GM21576 (cell line): ENCODE data around the gene ATP5F1E.
"Not testable (repeated sequence)": the region's sequence is repeated elsewhere in the genome, so short reads cannot be mapped to it uniquely, and the experiment has no call there.

Experiments used
- ATAC-seq: cut with Tn5 transposase; IDR thresholded peaks from one replicate; pipeline ENCODE4 v1.9.1; 2021; ENCODE audit warnings: mild to moderate bottlenecking, moderate library complexity; ENCODE audit not compliant: unreplicated experiment

The ATP5F1E gene

DNA sequence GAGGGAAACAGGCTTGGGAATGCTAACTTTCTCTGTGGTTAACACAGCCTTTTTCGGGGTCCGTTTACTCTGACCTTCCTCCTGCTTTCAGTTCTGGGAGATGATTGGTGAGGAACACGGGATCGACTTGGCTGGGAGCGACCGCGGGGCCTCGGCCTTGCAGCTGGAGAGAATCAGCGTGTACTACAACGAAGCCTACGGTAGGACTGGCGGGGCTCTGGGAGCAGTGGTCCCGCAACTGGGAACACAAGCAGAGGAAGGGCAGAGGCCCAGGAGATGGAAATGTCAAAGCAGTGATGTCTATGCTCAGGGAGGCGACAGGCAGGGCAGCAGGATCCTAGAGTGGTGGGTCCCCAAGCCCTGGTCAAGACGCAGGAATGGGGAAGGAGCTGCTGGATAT lies 9.4 kb downstream of the ATP5F1E start:
- no peak for ATAC-seq

DNA sequence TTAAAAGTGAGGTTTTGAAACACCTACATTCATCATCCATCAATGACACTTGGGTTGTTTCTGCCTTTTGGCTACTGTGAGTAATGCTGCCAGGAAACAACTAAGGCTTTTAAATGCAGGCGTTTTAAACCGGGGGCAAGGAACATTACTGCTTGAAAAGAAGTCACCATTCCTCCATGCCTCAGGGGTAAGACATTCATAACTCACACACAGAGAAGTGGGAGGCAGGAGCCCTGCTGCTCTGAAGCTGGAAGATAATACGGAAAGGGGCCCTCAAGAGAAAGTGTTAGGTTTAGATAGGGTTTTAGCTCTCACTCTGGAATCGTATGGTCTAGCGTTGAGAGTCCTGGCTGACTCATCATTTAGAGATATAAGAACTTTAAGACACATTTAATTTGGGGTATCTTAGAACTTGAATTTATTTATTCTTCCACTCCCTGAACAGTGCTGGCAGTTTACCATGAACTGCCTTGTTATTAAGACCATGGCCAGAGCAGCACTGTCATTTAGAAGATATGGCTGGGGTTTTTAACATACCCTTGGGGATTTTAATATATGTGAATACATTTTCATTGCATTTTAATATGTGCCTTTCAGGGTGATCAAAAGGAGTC lies 11.1 kb downstream of the ATP5F1E start:
- ATAC-seq, result no peak

DNA sequence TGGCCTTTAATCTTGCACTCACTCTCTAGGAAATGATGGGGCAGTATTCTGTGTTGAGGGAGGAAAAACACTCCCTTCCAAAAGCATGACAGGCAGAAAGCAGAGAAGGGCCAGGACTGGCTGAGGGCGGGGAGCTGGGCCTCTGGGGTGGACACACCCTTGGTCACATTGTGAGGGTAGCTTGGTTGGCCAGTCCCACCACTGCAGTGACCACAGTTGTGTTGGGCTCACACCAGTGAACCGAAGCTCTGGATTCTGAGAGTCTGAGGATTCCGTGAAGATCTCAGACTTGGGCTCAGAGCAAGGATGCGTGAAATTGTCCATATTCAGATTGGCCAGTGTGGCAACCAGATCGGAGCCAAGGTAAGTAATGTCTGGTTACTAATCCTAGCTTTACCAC lies 12.9 kb downstream of the ATP5F1E start, which contains the start of gene TUBB1:
Gene TUBB1 (plus strand): TSS at position 213 of the 400 bp plus-strand sequence. CDS start 94 bp downstream, at position 307.
- ATAC-seq, result no peak

DNA sequence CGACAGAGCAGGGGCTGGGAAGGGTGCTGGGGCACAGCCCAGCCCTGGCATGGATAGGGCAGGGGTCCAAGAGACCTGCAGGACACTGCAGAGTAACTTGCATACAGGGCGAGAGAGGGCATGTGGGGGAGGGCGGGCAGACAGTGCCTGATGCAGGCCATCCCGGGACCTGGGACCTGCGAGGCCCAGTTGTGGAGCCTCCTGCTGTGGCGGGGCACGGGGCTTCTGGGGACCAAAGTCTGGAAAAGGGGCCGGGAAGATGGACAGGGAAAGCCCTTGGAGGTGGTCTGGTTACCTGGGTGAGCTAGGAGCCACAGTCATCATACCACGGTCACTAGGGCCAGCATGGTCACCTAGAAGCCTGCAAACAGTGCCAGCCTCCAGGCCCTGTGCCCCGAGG lies 13.3 kb downstream of the ATP5F1E start:
- no peak for ATAC-seq

DNA sequence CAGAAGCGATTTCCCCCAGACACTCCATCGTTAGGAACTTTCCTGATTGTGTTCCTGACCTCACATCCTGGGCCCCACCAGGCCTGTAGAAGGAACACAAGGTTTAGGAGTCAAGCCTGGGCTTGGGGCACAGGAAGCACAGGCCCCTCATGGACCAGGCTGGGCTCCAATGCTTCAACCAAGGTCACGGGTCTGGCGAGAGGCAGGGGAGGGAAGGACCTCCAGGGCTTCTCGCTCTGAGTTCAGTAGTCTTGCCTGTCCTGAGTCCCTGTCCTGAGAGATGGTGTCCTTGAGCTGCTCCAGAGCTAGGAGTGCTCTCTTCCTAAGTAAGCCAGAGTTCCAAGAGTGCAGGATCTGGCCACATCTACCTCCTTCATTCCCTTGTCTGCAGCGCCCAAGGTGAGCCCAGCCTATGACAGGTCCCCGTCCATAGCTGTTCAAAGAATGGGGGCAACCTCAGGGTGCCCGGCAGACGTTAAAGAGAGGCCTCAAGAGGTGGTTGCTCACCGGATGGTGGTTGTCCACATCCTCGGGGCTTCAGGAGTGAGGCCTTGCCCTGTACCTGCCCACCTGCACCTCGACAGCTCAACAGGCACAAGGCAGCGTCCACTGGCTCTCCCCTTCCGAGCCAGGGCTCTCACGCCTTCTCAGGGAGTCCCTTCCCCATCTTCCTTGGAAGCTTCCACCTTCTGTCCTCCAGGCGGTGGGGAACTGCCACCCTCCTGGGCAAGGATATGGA lies 14.5 kb downstream of the ATP5F1E start:
- ATAC-seq, result no peak

DNA sequence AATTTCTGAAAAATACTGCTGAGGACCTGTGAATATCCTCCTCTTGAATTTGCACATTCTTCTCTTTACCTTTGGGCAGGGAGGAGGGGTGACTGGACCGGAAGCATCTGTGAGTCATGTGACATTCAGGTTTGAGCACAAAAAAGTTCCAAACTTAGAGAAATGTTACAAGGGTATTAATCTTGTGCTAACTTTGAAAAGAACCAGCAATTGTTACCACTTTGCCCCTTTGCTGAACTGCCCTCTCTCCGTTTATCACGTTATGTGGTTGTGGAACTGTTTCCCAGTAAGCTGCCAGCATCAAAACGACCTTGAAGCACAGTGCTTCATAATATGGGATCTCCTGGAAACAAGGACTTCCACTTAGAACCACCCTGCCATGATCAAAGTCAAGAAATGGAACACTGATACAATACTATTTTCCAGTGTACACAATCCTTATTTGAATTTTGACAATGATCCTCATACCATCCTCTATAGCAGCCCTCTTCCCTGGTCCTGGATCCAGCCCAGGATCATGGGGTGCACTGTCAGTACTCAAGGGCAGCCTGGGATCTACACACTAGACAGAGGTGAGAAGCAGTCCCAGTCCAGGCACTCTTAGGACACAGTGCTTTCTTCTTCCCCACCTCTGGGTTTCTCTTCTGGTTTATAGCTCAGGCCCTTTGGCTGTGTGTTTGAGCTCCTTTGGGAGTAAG lies 15.2 kb downstream of the ATP5F1E start:
- no peak for ATAC-seq

DNA sequence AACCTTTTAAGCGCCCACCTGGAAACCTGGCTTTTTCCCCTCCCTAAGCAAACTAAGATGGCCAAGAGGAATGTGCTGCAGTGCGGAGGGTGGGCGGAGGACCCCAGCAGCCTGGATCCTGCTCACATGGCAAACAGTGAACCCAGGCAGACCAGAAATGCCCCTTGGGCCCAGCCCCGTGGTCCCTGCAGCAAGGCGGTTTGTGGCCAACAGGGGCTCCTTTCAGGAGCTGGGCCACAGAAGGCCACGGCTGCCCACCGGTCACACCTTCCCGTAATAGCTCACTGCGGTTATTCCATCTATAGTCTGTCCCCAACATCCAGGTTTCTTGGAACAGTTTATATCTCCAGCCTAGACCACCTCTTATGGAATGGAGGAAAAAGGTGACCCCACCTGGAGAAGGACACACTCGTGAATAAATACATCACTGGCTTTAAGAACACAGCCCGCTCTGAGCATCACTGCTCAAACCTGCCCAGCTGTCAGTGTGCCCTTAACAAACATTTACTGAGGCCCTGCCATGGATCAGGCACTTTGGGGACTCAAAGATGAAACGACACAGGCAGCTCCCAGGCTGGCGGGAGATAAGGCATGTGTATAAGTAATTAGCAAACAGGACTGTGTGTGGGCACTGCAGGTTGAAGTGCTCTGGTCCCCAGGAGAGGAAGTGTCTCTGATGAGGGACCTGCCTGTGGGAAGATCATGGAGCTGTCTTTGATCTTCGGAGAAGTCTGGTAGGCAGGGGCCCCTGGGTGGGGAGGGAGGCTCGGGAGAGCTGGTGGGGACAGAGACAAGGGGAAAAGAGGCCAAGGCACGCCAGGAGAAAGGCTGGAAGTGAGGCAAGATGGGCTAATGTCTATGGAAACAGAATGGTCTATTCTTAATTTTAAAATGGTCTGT lies 16.1 kb downstream of the ATP5F1E start:
- no peak for ATAC-seq

DNA sequence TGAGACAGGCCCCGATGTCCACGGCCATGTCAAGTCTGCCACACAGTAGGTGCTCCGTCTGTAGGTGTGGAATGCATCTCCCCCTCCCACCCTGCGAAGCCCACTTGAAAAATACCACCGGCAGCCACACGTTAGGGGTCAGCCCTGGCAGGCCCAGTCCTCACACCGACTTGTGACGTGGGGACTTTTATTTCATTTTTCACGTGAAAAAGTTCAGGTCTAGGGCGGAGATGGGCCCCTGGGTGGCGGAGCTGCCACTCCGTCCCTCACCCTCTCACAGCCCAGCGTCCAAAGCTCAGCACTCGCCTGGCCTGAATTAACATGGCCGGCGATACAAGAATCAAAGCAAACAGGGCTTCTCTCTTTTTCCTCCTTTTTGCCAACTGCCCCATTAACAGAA lies 16.7 kb downstream of the ATP5F1E start:
- ATAC-seq, result no peak

GRCh38 chr20:59014680-59015389 lies 17.3 kb downstream of the ATP5F1E start:
- no peak for ATAC-seq

DNA sequence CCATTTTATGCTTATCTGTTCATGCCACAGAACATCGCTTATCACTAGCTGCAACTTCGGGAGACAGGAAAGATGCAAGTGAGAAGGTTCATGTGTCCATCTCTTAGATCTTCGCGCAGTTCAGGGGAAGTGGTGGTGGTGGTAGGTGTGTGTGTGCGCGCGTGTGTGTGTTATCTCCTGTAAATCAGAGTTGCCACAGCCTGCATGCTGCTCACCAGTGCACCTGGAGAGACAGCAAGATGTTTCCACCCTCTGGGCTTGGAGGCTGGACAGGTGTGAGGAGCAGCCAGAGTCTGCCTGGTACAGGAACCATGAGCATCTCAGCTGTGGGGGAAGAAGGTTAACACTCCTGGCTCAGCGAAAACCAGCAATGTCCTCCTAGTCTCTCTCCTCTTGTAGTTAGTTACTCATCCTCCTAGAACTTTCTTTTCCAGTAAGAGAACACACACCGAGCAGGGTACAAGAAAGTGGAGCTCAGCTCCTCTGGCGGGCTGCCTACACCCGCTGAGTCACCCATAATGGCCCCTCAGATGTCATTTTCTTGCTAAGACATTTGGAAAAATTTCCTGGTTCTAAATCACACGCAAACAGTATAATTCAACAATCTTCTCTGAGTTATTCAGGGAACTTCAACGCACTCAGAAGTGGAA lies 18.1 kb downstream of the ATP5F1E start:
- ATAC-seq, result no peak

DNA sequence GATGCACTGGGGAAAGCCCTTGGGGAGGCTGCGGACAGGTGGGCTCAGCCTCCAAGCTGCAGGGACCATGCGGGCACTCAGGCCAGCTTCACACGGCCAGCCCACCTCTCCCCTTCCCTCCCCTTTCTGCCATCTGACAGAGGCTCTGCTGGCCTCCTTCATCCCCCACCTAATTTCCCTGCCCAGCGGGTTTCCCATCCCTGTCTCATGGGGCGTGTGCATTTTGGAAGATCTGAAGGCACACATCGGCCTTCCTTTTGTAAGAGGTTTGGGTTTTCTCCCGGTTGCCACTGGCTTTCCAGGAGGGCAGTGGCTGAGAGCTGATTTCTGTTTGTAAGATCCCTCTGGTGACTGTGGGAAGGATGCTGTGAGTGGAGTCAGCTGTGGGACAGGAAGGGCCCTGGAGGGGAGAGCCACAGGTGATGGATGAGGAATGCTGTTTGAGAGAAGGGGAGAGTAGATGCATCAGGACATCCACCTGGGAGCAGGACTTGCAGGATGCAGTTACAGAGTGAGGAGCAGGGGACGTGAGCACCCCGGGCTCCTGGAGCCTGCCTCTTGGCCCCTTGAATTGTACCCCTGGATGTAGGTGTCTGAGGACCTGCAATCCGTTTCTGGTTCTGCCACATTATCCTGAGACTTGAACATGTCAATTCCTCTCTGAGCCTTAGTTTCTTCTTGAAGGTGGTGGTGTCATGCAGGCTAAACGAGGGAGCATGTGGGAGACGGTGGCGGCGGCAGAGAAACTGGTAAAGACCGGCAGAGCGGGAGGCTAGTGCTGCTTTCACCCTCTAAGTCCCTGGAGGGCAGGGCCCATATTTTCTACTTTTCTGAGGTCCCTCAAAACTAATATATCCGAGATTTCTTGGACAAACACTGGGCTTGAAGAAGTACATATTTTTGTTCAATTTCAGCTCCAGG lies 18.8 kb downstream of the ATP5F1E start:
- no peak for ATAC-seq

GRCh38 chr20:59011874-59012157 lies 20.3 kb downstream of the ATP5F1E start:
- not testable (repeated sequence) for ATAC-seq

DNA sequence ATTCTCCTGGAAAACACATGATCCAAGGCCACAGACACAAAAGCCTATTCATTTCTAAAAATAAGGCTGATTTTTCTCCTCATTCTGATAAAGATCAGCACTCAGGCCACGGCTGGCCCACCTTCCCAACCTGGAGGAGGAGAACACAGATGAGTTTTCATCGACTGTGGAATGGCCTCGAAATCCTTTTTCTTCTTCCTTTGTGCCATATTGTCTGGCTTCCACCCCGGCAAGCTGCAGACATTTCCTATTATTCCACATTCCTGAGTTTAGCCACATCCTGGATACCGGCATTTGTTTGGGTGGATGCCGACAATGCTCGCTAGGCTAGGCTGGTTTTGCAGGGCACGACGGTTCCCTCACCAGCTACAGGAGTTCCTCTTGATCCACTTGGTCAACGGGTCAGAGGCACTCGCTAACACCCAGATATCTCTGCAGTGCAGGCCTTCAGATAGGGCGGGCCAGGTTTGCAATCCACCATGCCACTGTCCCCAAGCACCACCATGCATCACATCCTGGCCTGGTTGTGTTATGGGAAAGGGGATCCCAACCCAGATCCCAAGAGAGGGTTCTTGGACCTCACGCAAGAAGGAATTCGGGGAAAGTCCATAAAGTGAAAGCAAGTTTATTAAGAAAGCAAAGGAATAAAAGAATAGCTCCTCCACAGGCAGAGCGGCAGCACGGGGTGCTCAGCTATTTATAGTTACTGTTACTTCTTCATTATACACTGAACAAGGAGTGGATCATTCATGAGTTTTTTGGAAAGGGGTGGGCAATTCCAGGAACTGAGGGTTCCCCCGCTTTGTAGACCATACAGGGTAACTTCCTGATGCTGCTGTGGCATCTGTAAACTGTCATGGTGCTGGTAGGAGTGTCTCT lies 20.9 kb downstream of the ATP5F1E start:
- ATAC-seq, result no peak

GRCh38 chr20:59010321-59010994 lies 21.7 kb downstream of the ATP5F1E start:
- no peak for ATAC-seq

- no peak for ATAC-seq
Observed at GRCh38 chr20:59008715-59009336, 23.3 kb downstream of the ATP5F1E start.

- ATAC-seq, result peak; percentile 30
Observed at GRCh38 chr20:59007665-59008511, 24.2 kb downstream of the ATP5F1E start.
